HepG2 (cell line): ENCODE data around the gene SPG7. TPM values are rescaled to one million over a fixed set of nuclear protein-coding genes. Genes with fewer than 3 reads are reported as not detected.

Experiments used
- ATAC-seq: fragments of 200-7000 bp; cut with Tn5 transposase; 3 replicates; pipeline ENCODE4 v1.9.1; 2020; ENCODE audit warnings: mild to moderate bottlenecking, moderate library complexity
- BruUV-seq: library from RNA; stranded (reverse); fragments of 400-500 nt; replicated peaks from 2 replicates; lab custom pipeline; 2021; lab: Mats Ljungman, UMichigan
- CTCF ChIA-PET: fragments of 300-600 bp; formaldehyde crosslinking; extraction: SDS; loops from one replicate; lab custom pipeline; 2021; ENCODE audit warnings: low total read pairs, inconsistent platforms, low intra/inter-chr PET ratio; lab: Yijun Ruan, JAX
- POLR2A ChIA-PET: fragments of 350-600 bp; sonication (Branson Sonifier 250); formaldehyde crosslinking; loops from one replicate; lab custom pipeline; 2020; ENCODE audit warnings: antibody characterized with exemption, inconsistent platforms; lab: Yijun Ruan, JAX
- DNase-seq: peaks from one replicate; pipeline ENCODE4 v3.0.0-alpha.2; 2015; ENCODE audit warnings: low spot score
- FAIRE-seq: peaks from 3 replicates; lab custom pipeline; 2011; peaks lifted over from hg19 to GRCh38; lab: Jason Lieb, UNC
- H2AFZ ChIP-seq: one replicate; pipeline ENCODE4 v1.6.1; 2011; ENCODE audit warnings: low read length, inconsistent platforms
- H3K27ac ChIP-seq: fragments of 300-600 bp; 3 replicates; pipeline ENCODE4 v1.8.0; 2011; ENCODE audit warnings: mixed run types, mild to moderate bottlenecking, mixed read lengths, low read length, inconsistent platforms; ENCODE audit not compliant: insufficient read depth; ENCODE audit errors: extremely low read length
- H3K27me3 ChIP-seq, 2 experiments: fragments of 200-600 bp in 1 of 2; 2 replicates in 1 of 2; 3 replicates in 1 of 2; pipeline versions ENCODE4 v1.6.0 to v1.8.0; 2011; ENCODE audit warnings: low read length in 2 of 2, mild to moderate bottlenecking in 2 of 2, moderate library complexity in 2 of 2, inconsistent platforms in 1 of 2; ENCODE audit not compliant: insufficient read depth in 2 of 2, control insufficient read depth in 1 of 2
- H3K36me3 ChIP-seq, 2 experiments: fragments of 200-600 bp in 1 of 2; replicated peaks in 1 of 2; 2 replicates in 1 of 2; 3 replicates in 1 of 2; pipeline versions ENCODE4 v1.5.1 to v1.8.0; 2011; ENCODE audit warnings: low read length in 2 of 2, inconsistent platforms in 1 of 2; ENCODE audit not compliant: insufficient read depth in 2 of 2, control insufficient read depth in 1 of 2
- H3K4me1 ChIP-seq: 2 replicates; pipeline ENCODE4 v1.5.1; 2012; ENCODE audit warnings: low read length, inconsistent platforms; ENCODE audit not compliant: insufficient read depth
- H3K4me2 ChIP-seq: 2 replicates; pipeline ENCODE4 v1.6.0; 2011; ENCODE audit warnings: low read depth, low read length, inconsistent platforms
- H3K4me3 ChIP-seq, 3 experiments: fragments of 200-600 bp in 1 of 3; sonication (generic), shearing (Covaris generic) in 1 of 3; replicated peaks in 1 of 3; 2 replicates each; pipeline ENCODE4 v1.5.1; 2011 to 2016; ENCODE audit warnings: low read length in 3 of 3, inconsistent platforms in 2 of 3, low read depth in 2 of 3, mild to moderate bottlenecking in 2 of 3, control low read depth in 1 of 3, mixed read lengths in 1 of 3; ENCODE audit not compliant: insufficient read depth in 1 of 3
- H3K79me2 ChIP-seq: one replicate; pipeline ENCODE4 v1.6.1; 2011; ENCODE audit warnings: low read length, inconsistent platforms; ENCODE audit not compliant: insufficient read depth
- H3K9ac ChIP-seq: 2 replicates; pipeline ENCODE4 v1.6.0; 2011; ENCODE audit warnings: mild to moderate bottlenecking, low read depth, low read length, inconsistent platforms; ENCODE audit not compliant: insufficient read depth
- H3K9me3 ChIP-seq: 2 replicates; pipeline ENCODE4 v1.5.1; 2012; ENCODE audit warnings: mild to moderate bottlenecking, low read length
- H4K20me1 ChIP-seq: 2 replicates; pipeline ENCODE4 v1.6.0; 2011; ENCODE audit warnings: inconsistent platforms, mild to moderate bottlenecking, low read length, moderate library complexity; ENCODE audit not compliant: insufficient read depth
- ARID3A ChIP-seq: IDR thresholded peaks from 2 replicates; pipeline ENCODE4 v1.6.1; 2012; ENCODE audit warnings: low read depth, low read length, improper control_type of control experiment
- CEBPG ChIP-seq: IDR thresholded peaks from 2 replicates; pipeline ENCODE4 v1.6.1; 2016
- CREB1 ChIP-seq, 2 experiments: fragments of 450-650 bp in 1 of 2; IDR thresholded peaks; 2 replicates each; pipeline ENCODE4 v1.6.1; 2016 to 2017; ENCODE audit warnings: control low read depth in 1 of 2, mild to moderate bottlenecking in 1 of 2, missing compliant biosample characterization in 1 of 2, missing genetic modification characterization in 1 of 2
- FUBP1 ChIP-seq: sonication (generic); formaldehyde crosslinking; IDR thresholded peaks from 2 replicates; pipeline ENCODE4 v1.5.1; 2020; ENCODE audit warnings: missing genetic modification reagents, mild to moderate bottlenecking, borderline replicate concordance
- KDM5A ChIP-seq: fragments of 200-600 bp; sonication (generic); IDR thresholded peaks from 2 replicates; pipeline ENCODE4 v1.7.0; 2018; ENCODE audit warnings: antibody characterized with exemption, mild to moderate bottlenecking, low read length, borderline replicate concordance
- KMT2B ChIP-seq: IDR thresholded peaks from 2 replicates; pipeline ENCODE4 v1.6.1; 2016; ENCODE audit warnings: missing genetic modification reagents, missing compliant biosample characterization
- MXD3 ChIP-seq: IDR thresholded peaks from 2 replicates; pipeline ENCODE4 v1.6.1; 2016; ENCODE audit warnings: mild to moderate bottlenecking, missing biosample characterization, missing genetic modification reagents
- RBM22 ChIP-seq: fragments of 200-400 bp; formaldehyde crosslinking; optimal IDR thresholded peaks from 2 replicates; pipeline ENCODE3; 2017; ENCODE audit warnings: mild to moderate bottlenecking, low read length, moderate library complexity
- RFX1 ChIP-seq: fragments of 450-650 bp; IDR thresholded peaks from 2 replicates; pipeline ENCODE4 v1.6.1; 2017
- SKI ChIP-seq: fragments of 450-650 bp; IDR thresholded peaks from one replicate; pipeline ENCODE4 v1.6.1; 2018; ENCODE audit warnings: mild to moderate bottlenecking; ENCODE audit not compliant: partially characterized antibody
- TBP ChIP-seq: sonication (generic); formaldehyde crosslinking; IDR thresholded peaks from 2 replicates; pipeline ENCODE4 v1.5.0; 2020; ENCODE audit warnings: missing genetic modification reagents
- ZFP91 ChIP-seq: sonication (generic); formaldehyde crosslinking; IDR thresholded peaks from 2 replicates; pipeline ENCODE4 v1.9.0; 2022; ENCODE audit warnings: missing genetic modification reagents, mild to moderate bottlenecking, borderline replicate concordance
- ZGPAT ChIP-seq: IDR thresholded peaks from 2 replicates; pipeline ENCODE4 v1.6.1; 2016; ENCODE audit warnings: mild to moderate bottlenecking
- ZNF136 ChIP-seq: sonication (generic); formaldehyde crosslinking; IDR thresholded peaks from 2 replicates; pipeline ENCODE4 v1.8.1; 2022; ENCODE audit warnings: low read depth, mild to moderate bottlenecking, moderate library complexity, missing genetic modification reagents
- ZNF460 ChIP-seq: sonication (generic); formaldehyde crosslinking; IDR thresholded peaks from 2 replicates; pipeline ENCODE4 v1.5.1; 2020; ENCODE audit warnings: missing genetic modification reagents, mild to moderate bottlenecking, borderline replicate concordance
- ZNF639 ChIP-seq: conservative IDR thresholded peaks from 2 replicates; pipeline ENCODE4 v1.6.1; 2018; ENCODE audit warnings: missing genetic modification reagents
- ZSCAN25 ChIP-seq: sonication (generic); formaldehyde crosslinking; IDR thresholded peaks from 2 replicates; pipeline ENCODE4 v1.8.0; 2022; ENCODE audit warnings: mild to moderate bottlenecking, missing genetic modification reagents
- WGBS: methylation state at CpG from one replicate; pipeline ENCODE4 v1.1.6; 2017; ENCODE audit warnings: low lambda C conversion rate; 5-methylcytosine and 5-hydroxymethylcytosine counted together
- in situ Hi-C: cut with HindIII; loops from 2 replicates; pipeline ENCODE4 v1.10.0; 2017; ENCODE audit warnings: low pct_unique_long_range_greater_than_20kb; ENCODE audit not compliant: extremely low pct_ligation_motif_present
- intact Hi-C: fragments of 100-400 bp; cut with micrococcal nuclease; formaldehyde crosslinking; loops from one replicate; pipeline ENCODE4 v1.10.0; 2022; ENCODE audit not compliant: unreplicated experiment
- polyA plus RNA-seq, 8 experiments: library from polyadenylated mRNA; depleted of rRNA in 3 of 8; stranded (reverse) in 7 of 8; unstranded in 1 of 8; fragments of >200 nt; fragmentation: Illumina TruSeq in 4 of 8; extraction: Trizol in 4 of 8; gene quantifications; 2 replicates each; pipeline versions ENCODE4 v1.2.1 to v1.2.3, GENCODE V29; 2011 to 2016; ENCODE audit warnings: low read depth in 4 of 8, missing spikeins in 1 of 8, mixed read lengths in 1 of 8; ENCODE audit not compliant: insufficient read depth in 1 of 8
- total RNA-seq, 5 experiments: library from RNA; depleted of rRNA; stranded (reverse); fragments of >200 nt; fragmentation: Illumina TruSeq; extraction: Trizol; gene quantifications; 2 replicates each; pipeline ENCODE4 v1.2.3, GENCODE V29; 2016; ENCODE audit warnings: low read depth in 1 of 5

Gene SPG7
- total and polyA plus RNA-seq, 2 of the 13 experiments (the other 11 are each of a cell fraction or from before 2014, with no cell fraction given) = 66.0 to 136 TPM

GRCh38 chr16:89466920-89467319 lies 41.3 kb upstream of the SPG7 start:
- peaks cover 44% of the 10 kb centered on the region for H3K4me1 ChIP-seq
- H3K9me3 ChIP-seq = no peaks in the 10 kb centered on the region
- intact Hi-C loops = no loop called here
- TF ChIP-seq MXD3 (CRISPR knock-in tag) (no peak), CEBPG (no peak), RFX1 (no peak), CREB1 (IDR thresholded peaks at IDR 0.05) (no peak), CREB1 (CRISPR knock-in tag; IDR thresholded peaks at IDR 0.05) (no peak), ZSCAN25 (CRISPR knock-in tag) (no peak), KMT2B (CRISPR knock-in tag) (no peak), ARID3A (no peak), ZNF136 (no peak), FUBP1 (CRISPR knock-in tag) (no peak), ZFP91 (CRISPR knock-in tag) (no peak), SKI (no peak), ZGPAT (CRISPR knock-in tag) (no peak), TBP (CRISPR knock-in tag) (no peak), RBM22 (no peak), ZNF460 (CRISPR knock-in tag) (no peak), KDM5A (no peak), ZNF639 (CRISPR knock-in tag) (no peak)
- H3K4me3 ChIP-seq = no peak overlapping the region
- BruUV-seq = no TSS peak
- CTCF ChIA-PET = no interaction called here
- peaks cover 82% of the 10 kb centered on the region for H3K79me2 ChIP-seq
- FAIRE-seq = no peak
- no peak for DNase-seq
- H4K20me1 ChIP-seq = peaks cover 82% of the 10 kb centered on the region
- ATAC-seq = no peak
- WGBS = 100% methylated on average over 5 of the region's 5 CpGs
- H2AFZ ChIP-seq = no peak overlapping the region
- no peaks in the 10 kb centered on the region for H3K27me3 ChIP-seq
- in situ Hi-C loops = no loop called here
- POLR2A ChIA-PET = interaction anchor here (0.8 to 1.0 kb wide), 2 partner anchors 10 to 41 kb away, joined by 3 to 4 read pairs; partner anchors contain the start of gene SPG7
- H3K36me3 ChIP-seq = peaks cover 0 to 13% of the 10 kb centered on the region in 2 experiments; a peak in 1 of 5 replicates
- H3K27ac ChIP-seq = no peak overlapping the region
- H3K4me2 ChIP-seq = no peak overlapping the region
- H3K9ac ChIP-seq = no peak overlapping the region
